ENCODE data around the gene NBEAL2. TPM values are rescaled to one million over a fixed set of nuclear protein-coding genes. Genes with fewer than 3 reads are reported as not detected.

The NBEAL2 gene
- polyA plus RNA-seq, 3 donors = 10.4 to 622 (median 17.3) TPM

DNA sequence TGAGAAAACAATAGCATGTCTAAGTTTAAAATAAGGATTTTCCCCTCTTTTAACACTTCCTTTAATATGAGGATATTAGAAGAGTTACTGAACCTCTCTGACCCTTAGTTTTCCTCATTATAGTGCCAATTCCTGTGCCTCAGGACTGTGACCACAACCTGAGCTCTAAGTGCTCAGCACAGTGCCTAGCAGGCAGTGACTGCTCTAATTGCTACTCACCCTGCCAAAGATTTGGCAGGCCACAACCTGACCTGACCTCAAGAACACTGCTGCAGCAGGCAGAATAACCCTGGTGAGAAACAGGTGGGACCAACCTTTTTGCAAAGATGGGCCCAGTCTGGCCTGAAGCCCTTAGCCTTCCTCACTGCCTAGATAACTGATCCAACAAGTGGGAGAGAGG lies 35.7 kb downstream of the NBEAL2 start:
- Histone ChIP-seq H3K4me3 (replicated peaks in 1 of 3; ENCODE audit: low read depth in 2 of 3, low read length in 3 of 3) (no peak overlapping the region), H3K4me2 (replicated peaks; ENCODE audit: extremely low read depth, low read length, poor library complexity, severe bottlenecking) (no peak overlapping the region), H3K27ac (ENCODE audit: low read depth in 1 of 2, low read length in 2 of 2) (no peak overlapping the region), H3K4me1 (ENCODE audit: control insufficient read depth in 1 of 2, insufficient read depth in 2 of 2, low read length in 2 of 2) (peaks cover 15 to 18% of the 10 kb centered on the region in 2 donors), H3K27me3 (ENCODE audit: control insufficient read depth in 2 of 2, insufficient read depth in 2 of 2, low read length in 2 of 2) (no peaks in the 10 kb centered on the region), H3K36me3 (replicated peaks in 1 of 2; ENCODE audit: control insufficient read depth in 1 of 2, insufficient read depth in 2 of 2, low read length in 2 of 2) (peaks cover 67 to 95% of the 10 kb centered on the region in 2 donors), H3K9ac (ENCODE audit: insufficient read depth, low read length, poor library complexity, severe bottlenecking) (no peak overlapping the region), H2AFZ (ENCODE audit: insufficient read depth, low read depth, low read length, poor library complexity, severe bottlenecking) (no peak overlapping the region), H4K20me1 (ENCODE audit: insufficient read depth, low read length) (peaks cover 62% of the 10 kb centered on the region), H3K79me2 (ENCODE audit: insufficient read depth, low read length) (no peaks in the 10 kb centered on the region), H3K9me3 (replicated peaks in 1 of 2; ENCODE audit: control insufficient read depth in 1 of 2, insufficient read depth in 1 of 2, low read length in 2 of 2) (no peaks in the 10 kb centered on the region)
- Mint-ChIP-seq H3K4me3 (no peak overlapping the region), H3K27me3 (ENCODE audit: low read depth in 3 of 3) (no peaks in the 10 kb centered on the region), H3K4me1 (peaks cover 23% of the 10 kb centered on the region), H3K27ac (peak overlapping the region in 3 of 7 donors; percentile 26 to 76 (median 35)), H3K9me3 (no peaks in the 10 kb centered on the region), H3K36me3 (peaks cover 56 to 75% of the 10 kb centered on the region in 2 donors)
- TF ChIP-seq, protein P1, sequence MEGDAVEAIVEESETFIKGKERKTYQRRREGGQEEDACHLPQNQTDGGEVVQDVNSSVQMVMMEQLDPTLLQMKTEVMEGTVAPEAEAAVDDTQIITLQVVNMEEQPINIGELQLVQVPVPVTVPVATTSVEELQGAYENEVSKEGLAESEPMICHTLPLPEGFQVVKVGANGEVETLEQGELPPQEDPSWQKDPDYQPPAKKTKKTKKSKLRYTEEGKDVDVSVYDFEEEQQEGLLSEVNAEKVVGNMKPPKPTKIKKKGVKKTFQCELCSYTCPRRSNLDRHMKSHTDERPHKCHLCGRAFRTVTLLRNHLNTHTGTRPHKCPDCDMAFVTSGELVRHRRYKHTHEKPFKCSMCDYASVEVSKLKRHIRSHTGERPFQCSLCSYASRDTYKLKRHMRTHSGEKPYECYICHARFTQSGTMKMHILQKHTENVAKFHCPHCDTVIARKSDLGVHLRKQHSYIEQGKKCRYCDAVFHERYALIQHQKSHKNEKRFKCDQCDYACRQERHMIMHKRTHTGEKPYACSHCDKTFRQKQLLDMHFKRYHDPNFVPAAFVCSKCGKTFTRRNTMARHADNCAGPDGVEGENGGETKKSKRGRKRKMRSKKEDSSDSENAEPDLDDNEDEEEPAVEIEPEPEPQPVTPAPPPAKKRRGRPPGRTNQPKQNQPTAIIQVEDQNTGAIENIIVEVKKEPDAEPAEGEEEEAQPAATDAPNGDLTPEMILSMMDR (IDR thresholded peaks at IDR 0.05) = no peak
- DNase-seq = no peak
- intact Hi-C loops (cut with micrococcal nuclease) = no loop called here

DNA sequence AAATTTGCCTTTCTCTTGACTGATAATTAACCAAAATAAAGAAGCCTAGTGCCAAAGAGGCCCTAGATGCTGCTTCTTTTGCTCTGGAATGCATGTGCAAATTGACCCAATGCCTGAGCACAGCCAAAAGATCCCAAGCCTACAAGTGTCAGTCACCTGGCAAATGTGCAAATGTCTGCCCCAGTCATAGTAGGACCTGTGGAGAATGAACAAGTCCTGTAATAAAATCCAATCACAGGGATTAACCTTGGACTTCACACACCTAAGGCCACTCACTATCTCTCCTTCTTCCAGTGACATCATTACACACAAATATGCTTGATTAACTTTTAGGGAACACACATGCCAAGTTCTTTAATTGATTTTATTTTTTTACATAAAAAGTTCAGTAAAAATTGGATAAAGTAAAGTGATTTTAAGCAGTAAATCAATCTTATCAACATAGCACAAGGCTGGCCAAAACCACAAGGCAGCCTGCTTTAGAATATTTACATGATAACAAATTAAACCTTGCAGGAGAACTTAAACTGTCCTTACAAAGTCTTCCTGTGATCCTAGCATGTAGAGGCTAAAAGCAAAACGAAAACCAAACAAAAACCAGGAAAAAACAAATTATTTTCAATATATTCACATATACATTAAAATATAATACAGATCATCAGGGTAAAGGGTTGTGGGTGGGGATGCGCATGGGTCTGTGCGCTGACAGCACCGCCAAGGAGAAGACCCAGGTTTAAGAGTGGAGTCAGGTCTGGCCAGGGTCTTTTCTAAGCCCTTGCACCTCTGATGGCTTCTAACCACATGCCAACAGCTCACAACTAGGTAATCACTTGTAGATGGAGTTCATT lies 36.8 kb downstream of the NBEAL2 start:
- Mint-ChIP-seq H3K27ac (peak overlapping the region in 1 of 7 donors; percentile 87), H3K27me3 (ENCODE audit: low read depth in 3 of 3) (no peaks in the 10 kb centered on the region), H3K4me3 (no peak overlapping the region), H3K9me3 (no peaks in the 10 kb centered on the region), H3K4me1 (peaks cover 21% of the 10 kb centered on the region), H3K36me3 (peaks cover 62 to 76% of the 10 kb centered on the region in 2 donors)
- TF ChIP-seq, protein P1 (IDR thresholded peaks at IDR 0.05) = no peak
- Histone ChIP-seq H3K4me1 (ENCODE audit: control insufficient read depth in 1 of 2, insufficient read depth in 2 of 2, low read length in 2 of 2) (peaks cover 15 to 16% of the 10 kb centered on the region in 2 donors), H4K20me1 (ENCODE audit: insufficient read depth, low read length) (peaks cover 61% of the 10 kb centered on the region), H3K4me2 (replicated peaks; ENCODE audit: extremely low read depth, low read length, poor library complexity, severe bottlenecking) (no peak overlapping the region), H3K4me3 (replicated peaks in 1 of 3; ENCODE audit: low read depth in 2 of 3, low read length in 3 of 3) (no peak overlapping the region), H3K27ac (ENCODE audit: low read depth in 1 of 2, low read length in 2 of 2) (peak overlapping the region in 1 of 2 donors; percentile 61), H3K79me2 (ENCODE audit: insufficient read depth, low read length) (peaks cover 3% of the 10 kb centered on the region), H3K36me3 (replicated peaks in 1 of 2; ENCODE audit: control insufficient read depth in 1 of 2, insufficient read depth in 2 of 2, low read length in 2 of 2) (peaks cover 69 to 95% of the 10 kb centered on the region in 2 donors), H2AFZ (ENCODE audit: insufficient read depth, low read depth, low read length, poor library complexity, severe bottlenecking) (no peak overlapping the region), H3K9ac (ENCODE audit: insufficient read depth, low read length, poor library complexity, severe bottlenecking) (peak overlapping the region; percentile 27), H3K27me3 (ENCODE audit: control insufficient read depth in 2 of 2, insufficient read depth in 2 of 2, low read length in 2 of 2) (no peaks in the 10 kb centered on the region), H3K9me3 (replicated peaks in 1 of 2; ENCODE audit: control insufficient read depth in 1 of 2, insufficient read depth in 1 of 2, low read length in 2 of 2) (no peaks in the 10 kb centered on the region)
- no peak for DNase-seq
- intact Hi-C loops (cut with micrococcal nuclease) = no loop called here
- no CpG with 5 or more reads among the region's 4 CpGs for WGBS (ENCODE audit: insufficient coverage)

Measured in CD14-positive monocyte (primary cell).